Activated CD4-positive, alpha-beta memory T cell treated with anti-CD3 and anti-CD28 coated beads for 36 hours (primary cell): ENCODE measurements around the gene TOMM40L. TPM values are rescaled to one million over a fixed set of nuclear protein-coding genes. Genes with fewer than 3 reads are reported as not detected.

ENCODE experiments used
- CTCF ChIA-PET: fragments of 350-600 bp; sonication (Branson Sonifier 250); formaldehyde crosslinking; loops from one replicate; lab custom pipeline; 2021; ENCODE audit warnings: antibody characterized with exemption, inconsistent platforms; lab: Charles Lee
- POLR2A ChIA-PET: fragments of 350-600 bp; sonication (Branson Sonifier 250); formaldehyde crosslinking; loops from one replicate; lab custom pipeline; 2021; ENCODE audit warnings: antibody characterized with exemption; lab: Charles Lee
- DNase-seq: peaks from one replicate; pipeline ENCODE4 v3.0.0-alpha.2; 2020
- H3K27ac Mint-ChIP-seq: one replicate; pipeline ENCODE4 v1.8.0; 2021; ENCODE audit warnings: mixed read lengths
- H3K27me3 Mint-ChIP-seq: one replicate; pipeline ENCODE4 v1.8.0; 2021; ENCODE audit warnings: mixed read lengths
- H3K36me3 Mint-ChIP-seq: one replicate; pipeline ENCODE4 v1.8.0; 2021; ENCODE audit warnings: mixed read lengths
- H3K4me1 Mint-ChIP-seq: one replicate; pipeline ENCODE4 v1.8.0; 2021; ENCODE audit warnings: low read depth, mixed read lengths
- H3K4me3 Mint-ChIP-seq: one replicate; pipeline ENCODE4 v1.8.0; 2021; ENCODE audit warnings: mild to moderate bottlenecking, mixed read lengths
- H3K9me3 Mint-ChIP-seq: one replicate; pipeline ENCODE4 v1.8.0; 2021; ENCODE audit warnings: mixed read lengths
- intact Hi-C: fragments of 100-400 bp; cut with micrococcal nuclease; formaldehyde crosslinking; loops from one replicate; pipeline ENCODE4 v1.15.1; 2023
- total RNA-seq, 2 experiments: library from RNA; stranded (reverse); gene quantifications; one replicate each; pipeline ENCODE4 v1.2.3, GENCODE V29; 2021

TOMM40L gene
- total RNA-seq, 2 experiments from 2014 or later: 14.8 to 15.4 TPM

DNA sequence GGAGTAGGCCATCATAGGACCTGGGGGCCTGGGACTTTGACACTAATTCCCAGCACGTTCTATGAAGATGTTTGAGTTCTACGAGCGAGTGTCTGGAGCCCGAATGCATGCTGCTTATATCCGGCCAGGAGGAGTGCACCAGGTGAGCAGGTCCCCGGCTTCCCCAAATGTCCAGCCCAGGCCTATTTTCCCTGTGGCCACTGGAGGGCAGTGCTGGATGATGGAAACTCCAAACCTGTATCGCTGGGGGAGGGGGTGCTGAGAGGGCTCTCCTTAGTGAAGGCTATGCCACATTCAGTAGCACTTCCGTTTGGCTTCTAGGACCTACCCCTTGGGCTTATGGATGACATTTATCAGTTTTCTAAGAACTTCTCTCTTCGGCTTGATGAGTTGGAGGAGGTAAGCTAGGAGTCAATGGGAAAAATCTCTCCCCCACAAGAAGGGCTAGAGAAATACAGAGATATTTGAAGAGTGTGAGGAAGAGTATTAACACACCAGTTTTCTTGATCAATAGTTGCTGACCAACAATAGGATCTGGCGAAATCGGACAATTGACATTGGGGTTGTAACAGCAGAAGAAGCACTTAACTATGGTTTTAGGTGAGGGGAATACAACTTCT, 16.0 kb upstream of the TOMM40L start:
- Mint-ChIP-seq H3K27me3 (no peaks in the 10 kb centered on the region), H3K27ac (peak overlapping the region; percentile 5), H3K4me1 (peaks cover 21% of the 10 kb centered on the region), H3K4me3 (no peak overlapping the region), H3K9me3 (no peaks in the 10 kb centered on the region), H3K36me3 (peaks cover 53% of the 10 kb centered on the region)
- POLR2A ChIA-PET: interaction anchor here (1.5 to 1.9 kb wide), 2 partner anchors 8 to 16 kb away, joined by 6 to 7 read pairs; partner anchors contain the start of genes NDUFS2 and TOMM40L
- intact Hi-C loops: loop anchor here (1.0 kb wide), 1 partner anchor 15 kb away; no protein-coding TSS in a partner anchor
- CTCF ChIA-PET: interaction anchor here (0.9 to 4.9 kb wide), 12 partner anchors 9 to 170 kb away, joined by 3 to 74 read pairs (median 5); partner anchors contain the start of genes APOA2, PPOX and TOMM40L
- peak; percentile 83 for DNase-seq

DNA sequence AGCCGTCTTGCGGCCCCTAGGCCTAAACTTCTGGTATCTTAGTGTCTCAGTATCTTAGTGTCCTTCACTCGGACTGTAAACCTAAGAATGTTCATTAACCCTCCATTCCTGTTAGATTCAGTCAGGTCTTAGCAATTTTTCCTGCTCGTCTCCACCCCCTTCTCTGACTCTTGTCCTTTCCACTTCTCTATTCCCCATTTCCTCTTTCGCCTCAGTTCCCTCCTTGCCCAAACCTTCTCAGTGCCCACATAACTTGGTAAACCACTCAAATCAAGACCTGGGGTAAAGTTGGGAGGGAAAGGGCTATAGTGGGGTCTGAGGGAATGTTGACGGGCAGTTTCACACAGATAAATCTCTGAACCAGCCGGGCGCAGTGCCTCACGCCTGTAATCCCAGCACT, 11.5 kb upstream of the TOMM40L start:
- DNase-seq: no peak
- CTCF ChIA-PET: no interaction called here
- POLR2A ChIA-PET: interaction anchor here (0.6 kb wide), 1 partner anchor 11 kb away, joined by 3 read pairs; the partner anchor contains the start of gene TOMM40L
- no peak overlapping the region for H3K4me3 Mint-ChIP-seq
- H3K36me3 Mint-ChIP-seq: peaks cover 41% of the 10 kb centered on the region
- no peaks in the 10 kb centered on the region for H3K27me3 Mint-ChIP-seq
- H3K9me3 Mint-ChIP-seq: no peaks in the 10 kb centered on the region
- intact Hi-C loops: no loop called here
- H3K4me1 Mint-ChIP-seq: peaks cover 34% of the 10 kb centered on the region
- H3K27ac Mint-ChIP-seq: no peak overlapping the region

DNA sequence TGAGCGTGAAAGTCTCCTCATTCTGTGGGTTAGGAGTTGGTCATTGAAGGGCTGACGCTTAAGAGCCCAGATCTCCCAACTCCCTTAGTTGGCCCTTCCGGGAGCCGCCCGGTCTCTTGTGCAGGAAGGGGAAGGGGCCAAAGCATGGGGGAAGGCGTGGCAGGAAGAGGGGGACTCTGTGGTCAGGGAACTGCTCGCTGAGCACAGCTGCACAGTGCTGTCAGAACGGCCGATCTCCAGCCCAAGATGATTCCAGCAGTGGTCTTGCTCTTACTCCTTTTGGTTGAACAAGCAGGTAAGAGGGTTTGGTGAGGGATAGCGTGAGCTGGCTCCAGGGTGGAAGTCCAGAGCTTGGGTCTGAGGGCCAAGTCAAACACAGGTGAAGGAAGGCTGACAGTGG, 10.8 kb upstream of the TOMM40L start, which contains the start of gene FCER1G:
Gene FCER1G, plus strand, starts transcription at position 220 of the 400 bp plus-strand sequence. Its CDS starts 27 bp downstream, at position 247.
- peaks cover 34% of the 10 kb centered on the region for H3K36me3 Mint-ChIP-seq
- no peak within 1 kb of the TSS for H3K4me3 Mint-ChIP-seq
- intact Hi-C loops: no loop called here
- no peaks in the 10 kb centered on the region for H3K27me3 Mint-ChIP-seq
- H3K4me1 Mint-ChIP-seq: peaks cover 28% of the 10 kb centered on the region
- POLR2A ChIA-PET: interaction anchor here (2.6 kb wide), 1 partner anchor 13 kb away, joined by 11 read pairs; the partner anchor contains the start of gene NDUFS2
- no peak for DNase-seq
- CTCF ChIA-PET: interaction anchor here (1.2 to 1.3 kb wide), 2 partner anchors 10 to 76 kb away, joined by 3 to 4 read pairs; partner anchors contain the start of gene TOMM40L
- no peak within 1 kb of the TSS for H3K27ac Mint-ChIP-seq
- H3K9me3 Mint-ChIP-seq: no peaks in the 10 kb centered on the region

DNA sequence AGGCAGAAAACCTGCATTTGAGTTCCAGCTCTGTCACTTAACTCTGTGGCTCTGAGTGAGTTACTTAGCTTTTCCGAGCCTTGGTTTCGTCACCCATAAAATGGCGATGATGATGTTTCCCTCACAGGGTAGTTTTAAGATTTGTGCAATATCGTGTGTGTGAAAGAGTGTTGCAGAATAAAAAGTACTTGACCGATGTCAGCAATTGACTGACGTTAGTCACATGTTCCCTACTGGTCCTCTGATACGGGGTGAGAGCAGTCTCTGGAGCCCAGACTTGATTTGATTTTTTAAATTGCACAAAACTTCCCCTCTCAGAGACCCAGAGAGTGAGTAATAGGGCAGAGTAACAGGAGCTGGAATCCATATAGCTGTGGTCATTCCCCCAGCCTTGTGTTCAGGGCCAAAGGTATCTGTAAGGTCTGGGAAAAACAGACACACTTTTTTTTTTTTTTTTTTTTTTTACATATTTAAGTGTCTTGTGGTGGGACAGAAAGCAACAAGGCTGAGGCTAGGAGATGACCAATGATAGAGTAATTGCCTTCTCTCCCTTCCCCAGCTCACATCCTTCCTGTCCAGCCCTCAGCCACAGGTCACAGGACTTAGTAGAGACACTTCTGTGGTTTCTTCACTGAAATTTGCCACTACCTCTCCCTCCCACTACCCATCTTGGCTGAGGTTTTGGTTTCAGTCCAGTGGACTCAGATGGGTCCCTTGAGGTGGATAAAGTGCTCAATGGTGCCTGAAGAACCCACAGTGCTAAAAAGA, 8.7 kb upstream of the TOMM40L start:
- Mint-ChIP-seq H3K27me3 (no peaks in the 10 kb centered on the region), H3K27ac (peak overlapping the region; percentile 39), H3K36me3 (peaks cover 22% of the 10 kb centered on the region), H3K4me3 (no peak overlapping the region), H3K9me3 (no peaks in the 10 kb centered on the region), H3K4me1 (peaks cover 28% of the 10 kb centered on the region)
- POLR2A ChIA-PET: interaction anchor here (2.6 kb wide), 1 partner anchor 15 kb away, joined by 11 read pairs; the partner anchor contains the start of gene NDUFS2
- intact Hi-C loops: no loop called here
- DNase-seq: no peak
- CTCF ChIA-PET: interaction anchor here (1.2 to 3.4 kb wide), 5 partner anchors 8 to 15 kb away, joined by 3 to 13 read pairs (median 6); partner anchors contain the start of gene TOMM40L

DNA sequence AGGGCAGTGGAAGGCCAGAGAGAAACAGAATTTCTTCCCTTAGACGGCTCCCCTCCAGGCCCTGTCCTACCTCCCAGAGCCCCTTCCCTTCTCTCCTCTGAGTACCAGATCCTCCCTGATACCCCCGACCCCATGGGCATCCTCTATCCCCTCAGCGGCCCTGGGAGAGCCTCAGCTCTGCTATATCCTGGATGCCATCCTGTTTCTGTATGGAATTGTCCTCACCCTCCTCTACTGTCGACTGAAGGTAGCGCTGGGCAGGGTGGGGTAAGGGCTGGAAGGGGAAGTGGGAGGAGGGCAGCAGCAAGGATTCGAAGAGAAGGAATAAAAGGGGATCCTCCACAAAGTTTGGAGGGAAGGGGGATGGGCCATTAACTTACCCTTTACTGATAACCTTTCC, 8.0 kb upstream of the TOMM40L start:
- Mint-ChIP-seq H3K27me3 (no peaks in the 10 kb centered on the region), H3K4me1 (peaks cover 28% of the 10 kb centered on the region), H3K9me3 (no peaks in the 10 kb centered on the region), H3K27ac (no peak overlapping the region), H3K4me3 (no peak overlapping the region), H3K36me3 (peaks cover 18% of the 10 kb centered on the region)
- ChIA-PET CTCF (interaction anchor here (1.2 to 3.4 kb wide), 4 partner anchors 7 to 16 kb away, joined by 3 to 13 read pairs (median 8); partner anchors contain the start of gene TOMM40L), POLR2A (interaction anchor here (2.6 kb wide), 1 partner anchor 16 kb away, joined by 11 read pairs; the partner anchor contains the start of gene NDUFS2)
- no peak for DNase-seq
- intact Hi-C loops: no loop called here

DNA sequence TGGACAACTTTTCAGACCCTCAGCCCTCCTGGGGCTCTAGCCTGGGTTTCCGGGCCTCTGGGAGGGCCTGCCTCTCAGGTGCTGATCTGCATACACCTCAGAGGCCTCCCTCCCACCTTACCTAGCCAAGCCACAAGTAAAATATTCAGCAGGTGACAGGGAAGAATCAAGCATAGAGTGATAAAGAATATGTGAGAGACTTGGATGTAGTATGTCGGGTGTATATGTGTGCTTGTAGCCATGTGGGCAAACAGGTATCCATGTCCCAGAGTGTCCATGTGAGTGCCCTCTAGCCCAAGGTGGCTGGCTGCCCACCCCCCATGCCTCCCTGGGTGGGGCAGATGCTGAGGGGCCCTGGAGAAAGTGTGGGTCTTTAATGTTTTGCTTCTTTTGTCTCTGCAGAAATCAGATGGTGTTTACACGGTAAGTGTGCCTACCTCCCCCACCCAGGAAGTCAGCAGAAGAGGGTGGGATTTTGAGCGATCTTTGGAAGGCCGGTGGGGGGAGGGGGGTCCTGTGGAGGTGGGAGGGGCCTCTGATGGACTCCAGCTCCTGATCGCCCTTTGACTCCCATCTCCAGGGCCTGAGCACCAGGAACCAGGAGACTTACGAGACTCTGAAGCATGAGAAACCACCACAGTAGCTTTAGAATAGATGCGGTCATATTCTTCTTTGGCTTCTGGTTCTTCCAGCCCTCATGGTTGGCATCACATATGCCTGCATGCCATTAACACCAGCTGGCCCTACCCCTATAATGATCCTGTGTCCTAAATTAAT, 7.4 kb upstream of the TOMM40L start:
- DNase-seq: no peak
- Mint-ChIP-seq H3K4me1 (peaks cover 28% of the 10 kb centered on the region), H3K27ac (no peak overlapping the region), H3K9me3 (no peaks in the 10 kb centered on the region), H3K27me3 (no peaks in the 10 kb centered on the region), H3K4me3 (no peak overlapping the region), H3K36me3 (peaks cover 13% of the 10 kb centered on the region)
- ChIA-PET POLR2A (no interaction called here), CTCF (interaction anchor here (1.0 to 3.4 kb wide), 6 partner anchors 7 to 73 kb away, joined by 3 to 13 read pairs (median 6); no protein-coding TSS in a partner anchor)
- intact Hi-C loops: no loop called here

DNA sequence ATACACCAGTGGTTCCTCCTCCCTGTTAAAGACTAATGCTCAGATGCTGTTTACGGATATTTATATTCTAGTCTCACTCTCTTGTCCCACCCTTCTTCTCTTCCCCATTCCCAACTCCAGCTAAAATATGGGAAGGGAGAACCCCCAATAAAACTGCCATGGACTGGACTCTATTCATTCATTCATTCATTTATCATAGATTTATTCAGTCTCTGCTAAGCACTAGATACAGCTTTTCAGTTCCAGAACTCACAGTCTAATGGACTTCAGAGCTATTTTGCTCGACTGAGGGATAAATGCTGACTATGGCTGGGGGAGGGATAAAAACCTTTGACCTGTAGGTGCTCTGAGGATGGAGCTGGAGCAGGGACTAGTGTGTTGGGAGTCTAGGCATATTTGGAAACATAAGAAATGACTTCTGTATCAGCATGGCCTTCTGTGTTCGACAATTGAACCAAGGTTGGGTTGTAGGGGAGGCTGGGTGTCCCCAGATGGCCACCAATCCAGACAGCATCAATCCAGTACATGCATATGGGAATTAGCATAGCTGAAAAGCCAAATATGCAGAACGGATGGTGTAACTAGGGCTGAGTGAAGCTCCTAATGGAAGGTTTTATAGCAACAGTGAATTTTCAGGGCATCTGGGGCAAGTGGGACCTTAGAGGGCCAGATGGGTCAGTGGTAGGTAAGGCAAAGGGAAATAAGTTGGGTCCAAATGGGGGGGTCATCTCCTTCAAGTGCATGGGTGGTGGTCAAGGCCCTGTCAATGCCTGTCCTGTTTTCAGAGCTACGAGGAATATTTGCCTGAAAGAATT, 6.6 kb upstream of the TOMM40L start:
- intact Hi-C loops: no loop called here
- Mint-ChIP-seq H3K36me3 (peaks cover 7% of the 10 kb centered on the region), H3K9me3 (no peaks in the 10 kb centered on the region), H3K4me1 (peaks cover 28% of the 10 kb centered on the region), H3K27me3 (no peaks in the 10 kb centered on the region), H3K27ac (no peak overlapping the region), H3K4me3 (no peak overlapping the region)
- POLR2A ChIA-PET: interaction anchor here (0.5 to 0.8 kb wide), 2 partner anchors 17 to 72 kb away, joined by 3 read pairs; partner anchors contain the start of gene NDUFS2
- CTCF ChIA-PET: interaction anchor here (1.0 to 3.4 kb wide), 5 partner anchors 8 to 165 kb away, joined by 3 to 13 read pairs (median 7); no protein-coding TSS in a partner anchor
- no peak for DNase-seq

DNA sequence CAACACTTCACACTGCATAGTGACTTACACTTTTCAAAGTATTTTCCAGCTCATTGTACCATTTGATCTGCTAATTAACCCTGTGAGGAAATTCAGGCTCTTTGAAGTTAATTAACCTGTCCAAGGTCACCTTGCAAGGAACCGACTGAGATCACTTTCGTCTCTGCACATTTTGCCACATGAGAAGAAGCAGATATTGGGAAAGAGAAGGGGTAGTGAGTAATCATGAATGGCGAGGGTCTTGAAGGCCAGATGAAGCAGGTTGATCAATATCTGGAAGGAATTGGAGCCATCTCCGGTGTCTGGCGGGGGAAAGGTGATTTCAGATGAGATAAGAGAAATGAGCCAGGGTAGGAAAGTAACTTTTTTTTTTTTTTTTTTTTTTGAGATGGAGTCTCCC, 5.9 kb upstream of the TOMM40L start:
- no peak overlapping the region for H3K4me3 Mint-ChIP-seq
- no peaks in the 10 kb centered on the region for H3K9me3 Mint-ChIP-seq
- H3K27me3 Mint-ChIP-seq: no peaks in the 10 kb centered on the region
- intact Hi-C loops: no loop called here
- POLR2A ChIA-PET: interaction anchor here (0.5 to 0.8 kb wide), 2 partner anchors 18 to 71 kb away, joined by 3 read pairs; partner anchors contain the start of gene NDUFS2
- H3K36me3 Mint-ChIP-seq: peaks cover 3% of the 10 kb centered on the region
- H3K27ac Mint-ChIP-seq: no peak overlapping the region
- CTCF ChIA-PET: interaction anchor here (0.9 to 2.1 kb wide), 5 partner anchors 9 to 165 kb away, joined by 3 to 9 read pairs (median 3); no protein-coding TSS in a partner anchor
- H3K4me1 Mint-ChIP-seq: peaks cover 27% of the 10 kb centered on the region
- no peak for DNase-seq

DNA sequence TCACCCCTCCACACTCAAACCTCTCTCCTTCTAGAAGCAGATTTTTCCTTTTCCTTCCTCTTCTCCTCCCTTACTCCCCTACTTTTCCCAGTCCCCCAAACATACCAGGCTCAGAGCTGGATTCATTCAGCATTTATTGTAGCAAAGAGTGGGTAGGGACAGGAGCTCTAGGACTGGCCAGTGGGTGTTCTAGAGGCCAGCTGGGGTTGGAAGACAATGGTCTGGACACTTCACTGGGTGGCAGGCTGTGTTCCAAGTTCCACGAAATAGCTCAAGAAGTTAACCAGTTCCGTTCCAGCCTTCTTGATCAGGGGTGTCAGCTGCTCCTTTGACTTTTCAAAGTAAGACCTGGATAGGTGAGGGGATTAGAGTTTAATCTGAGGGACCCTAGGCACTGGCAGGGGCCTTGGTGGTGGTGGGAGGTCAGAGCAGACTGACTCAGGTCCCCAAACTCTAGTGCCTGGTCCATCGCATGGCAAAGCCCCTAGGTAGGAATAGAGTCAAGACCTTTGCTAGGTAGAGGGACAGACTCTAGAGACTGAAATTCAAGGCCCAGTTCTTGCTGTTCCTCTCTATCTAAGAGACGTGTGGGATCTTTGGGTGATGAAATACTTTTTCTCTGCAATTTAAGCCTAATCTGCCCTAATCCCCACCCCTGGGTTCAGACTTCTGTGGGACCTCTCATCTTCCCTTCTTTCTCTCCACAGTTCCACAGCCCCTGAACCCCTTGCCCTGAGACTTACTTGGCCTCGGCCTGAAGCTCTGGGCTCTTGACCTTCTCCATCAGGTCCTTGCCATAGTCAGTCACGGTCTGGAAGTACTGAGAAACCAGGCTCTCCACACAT, 3.5 kb upstream of the TOMM40L start:
- no peak for DNase-seq
- intact Hi-C loops: no loop called here
- peaks cover under 1% of the 10 kb centered on the region for H3K36me3 Mint-ChIP-seq
- H3K27ac Mint-ChIP-seq: no peak overlapping the region
- ChIA-PET CTCF (interaction anchor here (0.8 to 11.6 kb wide), 9 partner anchors 12 to 167 kb away, joined by 3 to 213 read pairs (median 3); partner anchors contain the start of gene PPOX), POLR2A (no interaction called here)
- H3K9me3 Mint-ChIP-seq: no peaks in the 10 kb centered on the region
- no peak overlapping the region for H3K4me3 Mint-ChIP-seq
- H3K27me3 Mint-ChIP-seq: no peaks in the 10 kb centered on the region
- H3K4me1 Mint-ChIP-seq: peaks cover 33% of the 10 kb centered on the region
